Stomach (tissue), 4 donors: Measurements from ENCODE around the gene TENM4.

Experiments
- POLR2A ChIP-seq, 4 donors: fragments of 450-650 bp; IDR thresholded peaks; one replicate each; pipeline ENCODE4 v1.6.1; 2016; ENCODE audit warnings: antibody characterized with exemption in 4 of 4, control low read depth in 2 of 4, mild to moderate bottlenecking in 1 of 4, moderate library complexity in 1 of 4
- POLR2AphosphoS5 ChIP-seq, 3 donors: sonication (generic); formaldehyde crosslinking; IDR thresholded peaks; one replicate each; pipeline ENCODE4 v1.6.1; 2016; ENCODE audit warnings: antibody characterized with exemption in 3 of 3
- TF ChIP-seq, protein P1 (sequence below), 7 experiments: fragments of 450-650 bp in 4 of 7; fragments of 200-600 bp in 3 of 7; sonication (generic) in 3 of 7; IDR thresholded peaks; one replicate each; pipeline ENCODE4 v1.5.1; 2016 to 2019; ENCODE audit warnings: antibody characterized with exemption in 7 of 7, control low read depth in 2 of 7, mild to moderate bottlenecking in 1 of 7

DNA sequence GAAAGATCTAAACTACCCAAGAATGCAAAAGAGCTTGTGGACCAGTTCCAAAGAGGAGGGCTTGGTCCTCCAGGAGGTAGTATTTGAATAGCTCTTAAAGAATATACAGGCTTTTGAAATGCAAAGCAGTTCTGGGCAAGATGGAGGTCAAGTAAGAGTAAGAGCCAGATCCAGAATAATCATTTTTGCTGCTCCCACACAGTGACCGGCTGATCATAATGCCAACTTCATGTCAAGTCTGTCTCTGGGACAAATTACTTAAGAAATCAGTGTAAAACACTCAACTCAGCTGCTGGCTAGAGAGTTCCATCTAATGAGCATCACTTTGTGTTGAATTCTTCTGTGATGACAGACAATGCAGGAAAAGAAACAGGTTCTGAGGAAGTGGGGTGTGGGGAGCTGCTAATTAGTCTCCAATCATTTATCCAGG is 615.2 kb downstream of the TENM4 start:
- TF ChIP-seq, protein P1, sequence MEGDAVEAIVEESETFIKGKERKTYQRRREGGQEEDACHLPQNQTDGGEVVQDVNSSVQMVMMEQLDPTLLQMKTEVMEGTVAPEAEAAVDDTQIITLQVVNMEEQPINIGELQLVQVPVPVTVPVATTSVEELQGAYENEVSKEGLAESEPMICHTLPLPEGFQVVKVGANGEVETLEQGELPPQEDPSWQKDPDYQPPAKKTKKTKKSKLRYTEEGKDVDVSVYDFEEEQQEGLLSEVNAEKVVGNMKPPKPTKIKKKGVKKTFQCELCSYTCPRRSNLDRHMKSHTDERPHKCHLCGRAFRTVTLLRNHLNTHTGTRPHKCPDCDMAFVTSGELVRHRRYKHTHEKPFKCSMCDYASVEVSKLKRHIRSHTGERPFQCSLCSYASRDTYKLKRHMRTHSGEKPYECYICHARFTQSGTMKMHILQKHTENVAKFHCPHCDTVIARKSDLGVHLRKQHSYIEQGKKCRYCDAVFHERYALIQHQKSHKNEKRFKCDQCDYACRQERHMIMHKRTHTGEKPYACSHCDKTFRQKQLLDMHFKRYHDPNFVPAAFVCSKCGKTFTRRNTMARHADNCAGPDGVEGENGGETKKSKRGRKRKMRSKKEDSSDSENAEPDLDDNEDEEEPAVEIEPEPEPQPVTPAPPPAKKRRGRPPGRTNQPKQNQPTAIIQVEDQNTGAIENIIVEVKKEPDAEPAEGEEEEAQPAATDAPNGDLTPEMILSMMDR (IDR thresholded peaks at IDR 0.05): no peak
- TF ChIP-seq POLR2AphosphoS5 (IDR thresholded peaks at IDR 0.05) (no peak), POLR2A (IDR thresholded peaks at IDR 0.05) (no peak)
